Tibial nerve (tissue), 4 donors: ENCODE data around the gene OR6K2. TPM values are rescaled to one million over a fixed set of nuclear protein-coding genes. Genes with fewer than 3 reads are reported as not detected.

Experiments used
- DNase-seq, 2 donors: peaks; one replicate each; pipeline ENCODE4 v3.0.0-alpha.2; 2019; ENCODE audit warnings: low spot score in 2 of 2
- H3K27ac ChIP-seq, 4 donors: fragments of 200-600 bp; sonication (generic) in 3 of 4; one replicate each; pipeline ENCODE4 v1.5.1; 2017 to 2019; ENCODE audit warnings: mild to moderate bottlenecking in 1 of 4
- H3K27me3 ChIP-seq, 2 donors: fragments of 200-600 bp; sonication (generic) in 1 of 2; one replicate each; pipeline versions ENCODE4 v1.5.1 to v1.6.0; 2017 to 2019
- H3K36me3 ChIP-seq, 3 donors: fragments of 200-600 bp; sonication (generic); one replicate each; pipeline ENCODE4 v1.5.1; 2018 to 2019
- H3K4me1 ChIP-seq, 4 donors: fragments of 200-600 bp; sonication (generic) in 3 of 4; one replicate each; pipeline ENCODE4 v1.5.1; 2017 to 2019
- H3K4me3 ChIP-seq, 4 donors: fragments of 200-600 bp; sonication (generic) in 3 of 4; one replicate each; pipeline ENCODE4 v1.5.1; 2017 to 2019; ENCODE audit warnings: mild to moderate bottlenecking in 1 of 4, moderate library complexity in 1 of 4
- H3K9me3 ChIP-seq, 4 donors: fragments of 200-600 bp; sonication (generic) in 3 of 4; one replicate each; pipeline ENCODE4 v1.5.1; 2017 to 2019
- EP300 ChIP-seq, 2 donors: sonication (generic); formaldehyde crosslinking; IDR thresholded peaks; one replicate each; pipeline ENCODE4 v1.6.1; 2017; ENCODE audit warnings: antibody characterized with exemption in 2 of 2, mild to moderate bottlenecking in 1 of 2
- POLR2A ChIP-seq, 2 donors: fragments of 450-650 bp; IDR thresholded peaks; one replicate each; pipeline ENCODE4 v1.6.1; 2017; ENCODE audit warnings: antibody characterized with exemption in 2 of 2, mild to moderate bottlenecking in 2 of 2, moderate library complexity in 2 of 2
- WGBS, 2 donors: methylation state at CpG; one replicate each; pipeline ENCODE4 v1.1.5; 2018; 5-methylcytosine and 5-hydroxymethylcytosine counted together
- total RNA-seq, 4 donors: library from RNA; depleted of rRNA; stranded (reverse); fragments of >200 nt; gene quantifications; one replicate each; pipeline ENCODE4 v1.1.0, GENCODE V29; 2016
- TF ChIP-seq, protein P1 (sequence below), 5 experiments: fragments of 200-600 bp in 3 of 5; fragments of 450-650 bp in 2 of 5; sonication (generic) in 3 of 5; IDR thresholded peaks; one replicate each; pipeline ENCODE4 v1.5.1; 2016 to 2019; ENCODE audit warnings: antibody characterized with exemption in 5 of 5, mild to moderate bottlenecking in 3 of 5, moderate library complexity in 2 of 5

The OR6K2 gene
- total RNA-seq, 4 donors from 2014 or later = not detected

DNA sequence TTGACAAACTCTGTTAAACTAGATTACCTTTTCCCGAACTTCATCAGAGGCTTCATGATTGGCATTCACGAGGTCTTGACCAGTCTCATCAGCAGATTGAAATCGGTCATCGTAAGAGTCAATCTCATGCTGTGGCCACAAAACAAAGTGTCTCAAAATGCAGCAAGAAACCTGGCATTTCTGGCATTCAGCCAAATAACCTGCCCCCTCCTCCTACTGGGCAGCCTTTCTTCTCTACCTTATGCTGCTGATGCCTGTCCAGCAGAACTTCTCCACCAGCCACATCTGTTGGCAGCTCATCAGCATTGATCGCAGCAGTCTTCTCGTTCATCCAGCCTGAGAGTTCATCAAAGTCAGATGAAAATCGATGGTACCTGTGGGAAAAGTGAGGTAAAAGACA lies 26.1 kb downstream of the OR6K2 start:
- 91 to 94% methylated on average over 7 of the region's 7 CpGs for WGBS, 2 donors
- no peaks in the 10 kb centered on the region for H3K36me3 ChIP-seq
- no peak overlapping the region for H3K27ac ChIP-seq
- no peak overlapping the region for H3K4me3 ChIP-seq
- no peaks in the 10 kb centered on the region for H3K4me1 ChIP-seq
- no peaks in the 10 kb centered on the region for H3K27me3 ChIP-seq
- DNase-seq = no peak
- TF ChIP-seq EP300 (IDR thresholded peaks at IDR 0.05) (no peak), POLR2A (IDR thresholded peaks at IDR 0.05) (no peak)
- TF ChIP-seq, protein P1, sequence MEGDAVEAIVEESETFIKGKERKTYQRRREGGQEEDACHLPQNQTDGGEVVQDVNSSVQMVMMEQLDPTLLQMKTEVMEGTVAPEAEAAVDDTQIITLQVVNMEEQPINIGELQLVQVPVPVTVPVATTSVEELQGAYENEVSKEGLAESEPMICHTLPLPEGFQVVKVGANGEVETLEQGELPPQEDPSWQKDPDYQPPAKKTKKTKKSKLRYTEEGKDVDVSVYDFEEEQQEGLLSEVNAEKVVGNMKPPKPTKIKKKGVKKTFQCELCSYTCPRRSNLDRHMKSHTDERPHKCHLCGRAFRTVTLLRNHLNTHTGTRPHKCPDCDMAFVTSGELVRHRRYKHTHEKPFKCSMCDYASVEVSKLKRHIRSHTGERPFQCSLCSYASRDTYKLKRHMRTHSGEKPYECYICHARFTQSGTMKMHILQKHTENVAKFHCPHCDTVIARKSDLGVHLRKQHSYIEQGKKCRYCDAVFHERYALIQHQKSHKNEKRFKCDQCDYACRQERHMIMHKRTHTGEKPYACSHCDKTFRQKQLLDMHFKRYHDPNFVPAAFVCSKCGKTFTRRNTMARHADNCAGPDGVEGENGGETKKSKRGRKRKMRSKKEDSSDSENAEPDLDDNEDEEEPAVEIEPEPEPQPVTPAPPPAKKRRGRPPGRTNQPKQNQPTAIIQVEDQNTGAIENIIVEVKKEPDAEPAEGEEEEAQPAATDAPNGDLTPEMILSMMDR (IDR thresholded peaks at IDR 0.05) = no peak
- H3K9me3 ChIP-seq = no peaks in the 10 kb centered on the region

- H3K27me3 ChIP-seq = no peaks in the 10 kb centered on the region
- no peak overlapping the region for H3K4me3 ChIP-seq
- TF ChIP-seq, protein P1 (IDR thresholded peaks at IDR 0.05) = no peak
- TF ChIP-seq EP300 (IDR thresholded peaks at IDR 0.05) (no peak), POLR2A (IDR thresholded peaks at IDR 0.05) (no peak)
- H3K4me1 ChIP-seq = no peaks in the 10 kb centered on the region
- no peaks in the 10 kb centered on the region for H3K9me3 ChIP-seq
- H3K36me3 ChIP-seq = no peaks in the 10 kb centered on the region
- 93% methylated on average over 8 of the region's 8 CpGs for WGBS, 2 donors
- no peak for DNase-seq
- H3K27ac ChIP-seq = no peak overlapping the region
Measured at GRCh38 chr1:158666037-158666436, 34.4 kb downstream of the OR6K2 start.

DNA sequence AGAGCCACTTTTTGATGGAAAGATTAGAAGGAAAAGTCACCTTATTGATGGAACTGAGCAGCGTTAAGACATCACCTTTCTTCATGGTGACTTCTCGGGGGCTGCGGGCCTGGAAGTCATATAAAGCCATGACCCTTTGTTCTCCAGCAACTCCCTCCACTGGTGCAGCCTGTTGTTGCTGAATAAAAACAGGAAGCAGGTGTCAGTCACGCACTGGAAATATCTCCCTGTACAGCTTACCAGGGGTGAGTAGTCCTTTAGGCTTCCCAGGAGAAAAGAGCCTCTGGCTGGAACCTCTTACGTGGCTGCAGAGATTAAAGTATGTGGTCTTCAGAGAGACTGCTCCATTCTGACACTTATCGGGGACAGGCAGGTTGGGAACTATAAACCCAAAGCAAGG lies 45.9 kb downstream of the OR6K2 start:
- WGBS, 2 donors = 48 to 57% methylated on average over 6 of the region's 6 CpGs
- Histone ChIP-seq H3K27ac (no peak overlapping the region), H3K4me3 (no peak overlapping the region), H3K4me1 (no peaks in the 10 kb centered on the region), H3K36me3 (no peaks in the 10 kb centered on the region), H3K27me3 (no peaks in the 10 kb centered on the region), H3K9me3 (no peaks in the 10 kb centered on the region)
- peak in 1 of 2 donors; percentile 17 for DNase-seq
- no peak for TF ChIP-seq EP300 (IDR thresholded peaks at IDR 0.05)
- TF ChIP-seq, protein P1 (IDR thresholded peaks at IDR 0.05) = no peak

GRCh38 chr1:158654086-158654485 lies 46.4 kb downstream of the OR6K2 start:
- H3K27ac ChIP-seq = no peak overlapping the region
- H3K27me3 ChIP-seq = no peaks in the 10 kb centered on the region
- no peak overlapping the region for H3K4me3 ChIP-seq
- DNase-seq = no peak
- H3K9me3 ChIP-seq = no peaks in the 10 kb centered on the region
- no peaks in the 10 kb centered on the region for H3K36me3 ChIP-seq
- H3K4me1 ChIP-seq = no peaks in the 10 kb centered on the region
- TF ChIP-seq, protein P1 (IDR thresholded peaks at IDR 0.05) = no peak
- TF ChIP-seq POLR2A (IDR thresholded peaks at IDR 0.05) (no peak), EP300 (IDR thresholded peaks at IDR 0.05) (no peak)

- 74 to 78% methylated on average over 7 of the region's 7 CpGs for WGBS, 2 donors
- no peaks in the 10 kb centered on the region for H3K27me3 ChIP-seq
- H3K4me3 ChIP-seq = no peak overlapping the region
- H3K9me3 ChIP-seq = no peaks in the 10 kb centered on the region
- H3K4me1 ChIP-seq = no peaks in the 10 kb centered on the region
- H3K27ac ChIP-seq = no peak overlapping the region
- no peaks in the 10 kb centered on the region for H3K36me3 ChIP-seq
- TF ChIP-seq, protein P1 (IDR thresholded peaks at IDR 0.05) = no peak
- TF ChIP-seq EP300 (IDR thresholded peaks at IDR 0.05) = no peak
- no peak for TF ChIP-seq POLR2A (IDR thresholded peaks at IDR 0.05)
- no peak for DNase-seq
Measured at GRCh38 chr1:158652721-158653334, 47.6 kb downstream of the OR6K2 start.

Other genes with a start within 250 kb of the OR6K2 start
- not detected for gene OR10K1, start 238.8 kb downstream of the OR6K2 start, total RNA-seq
- gene OR10R2, start 228.4 kb downstream of the OR6K2 start, total RNA-seq = not detected
- gene OR6Y1, start 146.2 kb downstream of the OR6K2 start, total RNA-seq = not detected
- gene OR6P1, start 130.1 kb downstream of the OR6K2 start, total RNA-seq = not detected
- gene OR10X1, start 120.8 kb downstream of the OR6K2 start, total RNA-seq = not detected
- gene OR10Z1, start 95.4 kb downstream of the OR6K2 start, total RNA-seq = not detected
- under 1 TPM in 1 of 4 donors, not detected in 3; 0.21 TPM for gene SPTA1, start 13.9 kb downstream of the OR6K2 start, total RNA-seq
- gene OR6K3, start 20.1 kb upstream of the OR6K2 start, total RNA-seq = not detected
- not detected for gene OR6K6, start 54.1 kb upstream of the OR6K2 start, total RNA-seq
- gene OR6N1, start 71.5 kb upstream of the OR6K2 start, total RNA-seq = not detected
- not detected for gene OR6N2, start 80.6 kb upstream of the OR6K2 start, total RNA-seq
- gene MNDA, start 130.7 kb upstream of the OR6K2 start, total RNA-seq = 1 to 10 TPM; 3.3 to 5.7 (median 4.3) TPM
- gene PYHIN1, start 230.9 kb upstream of the OR6K2 start, total RNA-seq = 1 to 10 TPM; 2.2 to 5.2 (median 3.6) TPM